GM11168 (cell line): Measurements from ENCODE around the gene WDR75.
"Not testable (repeated sequence)": the region's sequence is repeated elsewhere in the genome, so short reads cannot be mapped to it uniquely, and the experiment has no call there.

Experiments used
- in situ Hi-C: fragments of 300-500 bp; cut with MboI; formaldehyde crosslinking; loops from one replicate; pipeline ENCODE4 v1.12.0; 2022; ENCODE audit warnings: low sequenced_read_pairs; ENCODE audit not compliant: unreplicated experiment

WDR75 gene

GRCh38 chr2:189437926-189438325 lies 3.3 kb upstream of the WDR75 start:
- in situ Hi-C loops = no loop called here

GRCh38 chr2:189439342-189439741 lies 1.9 kb upstream of the WDR75 start:
- in situ Hi-C loops = no loop called here

- in situ Hi-C loops = no loop called here
Measured at GRCh38 chr2:189440644-189440946, 679 bp upstream of the WDR75 start.

GRCh38 chr2:189441709-189442074 lies 418 bp downstream of the WDR75 start:
- in situ Hi-C loops = no loop called here

GRCh38 chr2:189442468-189442867 lies 1.2 kb downstream of the WDR75 start:
- in situ Hi-C loops = no loop called here

GRCh38 chr2:189444322-189444721 lies 3.0 kb downstream of the WDR75 start:
- in situ Hi-C loops = no loop called here

GRCh38 chr2:189446780-189447179 lies 5.5 kb downstream of the WDR75 start:
- in situ Hi-C loops = no loop called here

GRCh38 chr2:189454009-189454408 lies 12.7 kb downstream of the WDR75 start:
- in situ Hi-C loops = no loop called here

- in situ Hi-C loops = no loop called here
Measured at GRCh38 chr2:189465076-189465475, 23.8 kb downstream of the WDR75 start.

GRCh38 chr2:189465478-189465877 lies 24.2 kb downstream of the WDR75 start:
- in situ Hi-C loops = no loop called here

- in situ Hi-C loops = no loop called here
Measured at GRCh38 chr2:189466046-189466445, 24.8 kb downstream of the WDR75 start.

- in situ Hi-C loops = no loop called here
Measured at GRCh38 chr2:189466656-189467055, 25.4 kb downstream of the WDR75 start.

GRCh38 chr2:189467160-189467559 lies 25.9 kb downstream of the WDR75 start:
- in situ Hi-C loops = no loop called here

GRCh38 chr2:189467593-189467992 lies 26.3 kb downstream of the WDR75 start:
- in situ Hi-C loops = no loop called here

- in situ Hi-C loops = no loop called here
Measured at GRCh38 chr2:189474526-189474925, 33.3 kb downstream of the WDR75 start.

- in situ Hi-C loops = no loop called here
Measured at GRCh38 chr2:189477756-189478155, 36.5 kb downstream of the WDR75 start.

GRCh38 chr2:189478289-189478688 lies 37.0 kb downstream of the WDR75 start:
- in situ Hi-C loops = not testable (repeated sequence)

GRCh38 chr2:189481071-189481470 lies 39.8 kb downstream of the WDR75 start:
- in situ Hi-C loops = no loop called here

GRCh38 chr2:189483571-189483970 lies 42.3 kb downstream of the WDR75 start:
- in situ Hi-C loops = no loop called here

- in situ Hi-C loops = no loop called here
Measured at GRCh38 chr2:189483980-189484740, 42.9 kb downstream of the WDR75 start.

- in situ Hi-C loops = no loop called here
Measured at GRCh38 chr2:189485146-189485545, 43.9 kb downstream of the WDR75 start.

GRCh38 chr2:189486237-189486770 lies 45.0 kb downstream of the WDR75 start:
- in situ Hi-C loops = no loop called here
